ENCODE results near the gene RPUSD2. TPM values are rescaled to one million over a fixed set of nuclear protein-coding genes. Genes with fewer than 3 reads are reported as not detected.

Gene RPUSD2
- total RNA-seq, 1 experiment from 2014 or later: 24.4 TPM

GRCh38 chr15:40598672-40599071 is 29.6 kb downstream of the RPUSD2 start:
- H3K4me1 ChIP-seq (ENCODE audit: insufficient read depth, low read length): peaks cover 9% of the 10 kb centered on the region; the same call in 1 of the 2 replicates
- no peak overlapping the region for H3K27ac ChIP-seq (ENCODE audit: low read length)
- peaks cover 80% of the 10 kb centered on the region for H3K79me2 ChIP-seq (ENCODE audit: low read length)
- H4K20me1 ChIP-seq (ENCODE audit: low read length): no peaks in the 10 kb centered on the region
- DNase-seq (no peak), ATAC-seq (no peak)
- no peak overlapping the region for H2AFZ ChIP-seq (ENCODE audit: low read length)
- H3K36me3 ChIP-seq (ENCODE audit: low read depth, low read length): peaks cover 4% of the 10 kb centered on the region; the same call in 1 of the 2 replicates
- CTCF ChIA-PET: interaction anchor here (0.6 to 0.7 kb wide), 2 partner anchors 31 to 424 kb away, joined by 3 read pairs; no protein-coding TSS in a partner anchor
- H3K4me3 ChIP-seq (ENCODE audit: low read length): no peak overlapping the region
- no peaks in the 10 kb centered on the region for H3K27me3 ChIP-seq (ENCODE audit: low read length)
- no peak overlapping the region for H3K9ac ChIP-seq (ENCODE audit: low read length)
- POLR2A ChIA-PET (ENCODE audit: unreplicated experiment): interaction anchor here (1.2 kb wide), 1 partner anchor 9 kb away, joined by 36 read pairs; no protein-coding TSS in a partner anchor
- no TSS peak for BruUV-seq (replicated peaks)
- TF ChIP-seq CTCF (conservative IDR thresholded peaks at IDR 0.05; ENCODE audit: low read depth, low read length): no peak
- no peak for TF ChIP-seq EZH2phosphoT487 (IDR thresholded peaks at IDR 0.05; ENCODE audit: borderline replicate concordance, low read length)
- no peak for TF ChIP-seq EZH2 (IDR thresholded peaks at IDR 0.05; ENCODE audit: low read length, unreplicated experiment)
- no peaks in the 10 kb centered on the region for H3F3A ChIP-seq (ENCODE audit: low read length, unreplicated experiment)
- no peak overlapping the region for H3K4me2 ChIP-seq (ENCODE audit: low read length)
- H3K9me2 ChIP-seq (replicated peaks; ENCODE audit: low read length): no peaks in the 10 kb centered on the region
- H3K9me3 ChIP-seq (ENCODE audit: low read length): no peaks in the 10 kb centered on the region
- intact Hi-C loops (cut with micrococcal nuclease): loop anchor here (10.0 kb wide), 1 partner anchor 296 kb away; the partner anchor contains the start of gene VPS18

GRCh38 chr15:40600956-40601355 is 31.9 kb downstream of the RPUSD2 start:
- ChIA-PET CTCF (no interaction called here), POLR2A (ENCODE audit: unreplicated experiment) (no interaction called here)
- no peaks in the 10 kb centered on the region for H3K9me3 ChIP-seq (ENCODE audit: low read length)
- H3K27ac ChIP-seq (ENCODE audit: low read length): no peak overlapping the region
- no peaks in the 10 kb centered on the region for H3K9me2 ChIP-seq (replicated peaks; ENCODE audit: low read length)
- no peaks in the 10 kb centered on the region for H4K20me1 ChIP-seq (ENCODE audit: low read length)
- TF ChIP-seq EZH2phosphoT487 (IDR thresholded peaks at IDR 0.05; ENCODE audit: borderline replicate concordance, low read length) (no peak), EZH2 (IDR thresholded peaks at IDR 0.05; ENCODE audit: low read length, unreplicated experiment) (no peak), CTCF (conservative IDR thresholded peaks at IDR 0.05; ENCODE audit: low read depth, low read length) (no peak)
- intact Hi-C loops (cut with micrococcal nuclease): no loop called here
- H3K9ac ChIP-seq (ENCODE audit: low read length): no peak overlapping the region
- H3K27me3 ChIP-seq (ENCODE audit: low read length): no peaks in the 10 kb centered on the region
- no TSS peak for BruUV-seq (replicated peaks)
- ATAC-seq (no peak), DNase-seq (no peak)
- peaks cover 70% of the 10 kb centered on the region for H3K79me2 ChIP-seq (ENCODE audit: low read length)
- peaks cover 9% of the 10 kb centered on the region; the same call in 1 of the 2 replicates for H3K4me1 ChIP-seq (ENCODE audit: insufficient read depth, low read length)
- no peak overlapping the region for H2AFZ ChIP-seq (ENCODE audit: low read length)
- peaks cover 7% of the 10 kb centered on the region; the same call in 1 of the 2 replicates for H3K36me3 ChIP-seq (ENCODE audit: low read depth, low read length)
- H3K4me3 ChIP-seq (ENCODE audit: low read length): no peak overlapping the region
- H3F3A ChIP-seq (ENCODE audit: low read length, unreplicated experiment): no peaks in the 10 kb centered on the region
- H3K4me2 ChIP-seq (ENCODE audit: low read length): no peak overlapping the region

- ATAC-seq (no peak), DNase-seq (no peak)
- Histone ChIP-seq H3K36me3 (ENCODE audit: low read depth, low read length) (peaks cover 26% of the 10 kb centered on the region), H3K9me2 (replicated peaks; ENCODE audit: low read length) (no peaks in the 10 kb centered on the region), H4K20me1 (ENCODE audit: low read length) (no peaks in the 10 kb centered on the region), H3K9ac (ENCODE audit: low read length) (no peak overlapping the region), H3K27me3 (ENCODE audit: low read length) (no peaks in the 10 kb centered on the region), H3K4me2 (ENCODE audit: low read length) (no peak overlapping the region), H3K27ac (ENCODE audit: low read length) (no peak overlapping the region), H2AFZ (ENCODE audit: low read length) (no peak overlapping the region), H3K4me1 (ENCODE audit: insufficient read depth, low read length) (no peaks in the 10 kb centered on the region), H3K9me3 (ENCODE audit: low read length) (no peaks in the 10 kb centered on the region), H3K4me3 (ENCODE audit: low read length) (no peak overlapping the region), H3K79me2 (ENCODE audit: low read length) (peaks cover 40% of the 10 kb centered on the region), H3F3A (ENCODE audit: low read length, unreplicated experiment) (no peaks in the 10 kb centered on the region)
- BruUV-seq (replicated peaks): no TSS peak
- ChIA-PET CTCF (no interaction called here), POLR2A (ENCODE audit: unreplicated experiment) (no interaction called here)
- no peak for TF ChIP-seq EZH2phosphoT487 (IDR thresholded peaks at IDR 0.05; ENCODE audit: borderline replicate concordance, low read length)
- TF ChIP-seq CTCF (conservative IDR thresholded peaks at IDR 0.05; ENCODE audit: low read depth, low read length): no peak
- intact Hi-C loops (cut with micrococcal nuclease): no loop called here
These were observed 34.8 kb downstream of the RPUSD2 start for GRCh38 chr15:40603935-40604334.
